Adipocyte (in vitro differentiated cells): ENCODE results near the gene UNC93A.
"Not testable (repeated sequence)": the region's sequence is repeated elsewhere in the genome, so short reads cannot be mapped to it uniquely, and the experiment has no call there.

ENCODE experiments used
- DNase-seq: peaks from one replicate; pipeline ENCODE4 v3.0.0-alpha.2; 2015; ENCODE audit warnings: low read depth
- H3K27me3 ChIP-seq: replicated peaks from 2 replicates; pipeline ENCODE4 v1.7.0; 2013; ENCODE audit warnings: mild to moderate bottlenecking, low read length, moderate library complexity; ENCODE audit not compliant: control insufficient read depth, insufficient read depth
- H3K36me3 ChIP-seq: 2 replicates; pipeline ENCODE4 v1.7.0; 2013; ENCODE audit warnings: low read length, mild to moderate bottlenecking, moderate library complexity; ENCODE audit not compliant: control insufficient read depth, insufficient read depth, severe bottlenecking
- H3K4me1 ChIP-seq: 2 replicates; pipeline ENCODE4 v1.7.0; 2013; ENCODE audit warnings: mild to moderate bottlenecking, low read length, moderate library complexity; ENCODE audit not compliant: control insufficient read depth, insufficient read depth
- H3K4me3 ChIP-seq: 2 replicates; pipeline ENCODE4 v1.7.0; 2013; ENCODE audit warnings: mild to moderate bottlenecking, low read length, moderate library complexity
- H3K9ac ChIP-seq: 2 replicates; pipeline ENCODE4 v1.7.0; 2013; ENCODE audit warnings: mild to moderate bottlenecking, low read length, moderate library complexity
- H3K9me3 ChIP-seq: 2 replicates; pipeline ENCODE4 v1.7.0; 2013; ENCODE audit warnings: mild to moderate bottlenecking, low read length, moderate library complexity; ENCODE audit not compliant: control insufficient read depth

UNC93A gene

GRCh38 chr6:167307342-167307955 is 16.3 kb downstream of the UNC93A start:
- no peaks in the 10 kb centered on the region for H3K9me3 ChIP-seq
- no peaks in the 10 kb centered on the region for H3K27me3 ChIP-seq
- no peaks in the 10 kb centered on the region for H3K36me3 ChIP-seq
- no peak overlapping the region for H3K4me3 ChIP-seq
- H3K4me1 ChIP-seq: no peaks in the 10 kb centered on the region
- no peak overlapping the region for H3K9ac ChIP-seq
- no peak for DNase-seq

GRCh38 chr6:167308207-167308606 is 17.1 kb downstream of the UNC93A start:
- Histone ChIP-seq H3K36me3 (no peaks in the 10 kb centered on the region), H3K4me3 (no peak overlapping the region), H3K27me3 (peaks cover 6% of the 10 kb centered on the region), H3K9ac (no peak overlapping the region), H3K9me3 (no peaks in the 10 kb centered on the region), H3K4me1 (no peaks in the 10 kb centered on the region)
- no peak for DNase-seq

DNA sequence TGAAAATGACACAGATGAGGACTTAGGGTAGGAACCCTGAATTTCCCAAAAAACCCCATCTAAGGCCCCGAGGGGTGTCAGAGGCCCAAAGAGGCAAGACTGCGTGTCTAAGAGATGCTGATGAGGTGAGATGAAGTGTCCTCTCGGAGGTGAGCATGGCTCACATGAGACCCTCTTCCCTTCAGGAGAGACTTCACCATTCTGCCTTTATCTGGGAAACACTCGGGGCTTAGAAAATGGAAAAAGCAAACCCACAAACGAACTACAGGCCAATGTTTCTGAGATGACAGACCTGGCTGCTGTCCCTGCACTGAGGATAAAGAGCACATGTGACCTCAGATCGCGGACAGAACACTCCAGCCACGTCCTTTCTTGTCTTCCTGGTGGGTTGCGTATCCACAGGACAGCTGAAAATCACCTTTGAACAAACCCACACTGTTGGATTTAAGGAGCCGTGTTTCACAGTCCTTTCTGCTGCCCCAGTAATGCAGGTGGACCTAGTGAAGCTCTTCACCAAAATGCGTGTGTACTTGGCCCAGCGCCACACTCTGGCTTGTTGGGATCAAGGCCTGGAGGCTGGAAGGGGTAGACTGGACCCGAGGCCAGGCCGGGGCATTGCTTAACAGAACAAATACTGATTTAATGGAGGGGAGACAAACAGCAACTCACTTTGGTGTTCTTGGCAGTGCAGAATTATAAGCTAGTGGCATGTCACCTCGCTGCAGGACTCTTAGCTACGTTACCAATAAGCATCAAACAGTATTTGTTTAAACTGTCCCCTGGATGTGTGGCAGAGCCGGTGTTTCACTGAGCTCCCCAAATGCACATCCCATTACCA is 18.5 kb downstream of the UNC93A start:
- H3K36me3 ChIP-seq, DNase-seq, H3K4me1 ChIP-seq, H3K4me3 ChIP-seq, H3K9ac ChIP-seq, H3K9me3 ChIP-seq: not testable (repeated sequence)
- H3K27me3 ChIP-seq: peaks cover 12% of the 10 kb centered on the region

DNA sequence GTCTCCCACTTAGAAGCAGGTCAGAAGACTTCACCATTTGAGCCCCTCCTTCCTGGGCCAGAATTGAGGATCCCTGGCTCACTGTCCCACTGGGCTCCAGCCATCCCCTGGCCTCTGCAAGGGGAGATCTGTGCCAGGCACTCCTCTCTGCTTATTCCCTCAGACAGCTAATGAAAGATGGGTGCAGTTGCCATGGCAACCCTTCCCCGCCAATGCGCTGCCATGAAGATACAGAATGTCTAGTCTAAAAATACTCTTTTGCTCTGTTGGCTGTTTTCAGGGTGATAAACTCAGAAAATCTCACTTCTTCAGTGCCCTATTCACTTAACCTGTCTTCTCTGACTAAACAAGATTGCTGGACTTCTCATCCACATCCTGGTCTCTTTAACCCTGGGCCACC is 20.2 kb downstream of the UNC93A start:
- no peaks in the 10 kb centered on the region for H3K9me3 ChIP-seq
- peaks cover 12% of the 10 kb centered on the region for H3K27me3 ChIP-seq
- no peaks in the 10 kb centered on the region for H3K36me3 ChIP-seq
- no peak overlapping the region for H3K4me3 ChIP-seq
- no peak for DNase-seq
- H3K4me1 ChIP-seq: no peaks in the 10 kb centered on the region
- H3K9ac ChIP-seq: no peak overlapping the region

DNA sequence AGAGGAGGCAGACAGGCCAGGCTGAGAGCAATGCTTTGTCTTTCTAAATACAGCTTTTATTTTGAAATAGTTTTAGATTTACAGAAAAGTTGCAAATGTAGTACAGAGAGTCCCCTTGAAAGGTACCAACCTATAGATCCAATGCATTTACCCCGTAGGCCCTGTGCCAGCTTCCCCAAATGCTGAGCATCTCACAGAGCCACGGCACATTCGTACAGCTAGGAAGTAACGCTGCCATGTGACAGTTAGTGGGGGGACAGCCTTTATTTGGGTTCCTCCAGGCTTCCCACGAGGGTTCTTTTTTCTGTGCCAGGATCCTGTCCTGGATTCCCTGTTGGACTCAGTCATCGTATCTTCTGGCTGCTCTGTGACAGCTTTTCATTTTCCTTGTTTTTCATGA is 20.6 kb downstream of the UNC93A start:
- H3K27me3 ChIP-seq: peaks cover 12% of the 10 kb centered on the region
- not testable (repeated sequence) for H3K9ac ChIP-seq, H3K9me3 ChIP-seq, H3K4me3 ChIP-seq, H3K4me1 ChIP-seq, DNase-seq, H3K36me3 ChIP-seq

- DNase-seq: no peak
- Histone ChIP-seq H3K4me3 (no peak overlapping the region), H3K4me1 (no peaks in the 10 kb centered on the region), H3K27me3 (peaks cover 12% of the 10 kb centered on the region), H3K9me3 (no peaks in the 10 kb centered on the region), H3K9ac (no peak overlapping the region), H3K36me3 (no peaks in the 10 kb centered on the region)
Measured at GRCh38 chr6:167314180-167314821, 23.2 kb downstream of the UNC93A start.

DNA sequence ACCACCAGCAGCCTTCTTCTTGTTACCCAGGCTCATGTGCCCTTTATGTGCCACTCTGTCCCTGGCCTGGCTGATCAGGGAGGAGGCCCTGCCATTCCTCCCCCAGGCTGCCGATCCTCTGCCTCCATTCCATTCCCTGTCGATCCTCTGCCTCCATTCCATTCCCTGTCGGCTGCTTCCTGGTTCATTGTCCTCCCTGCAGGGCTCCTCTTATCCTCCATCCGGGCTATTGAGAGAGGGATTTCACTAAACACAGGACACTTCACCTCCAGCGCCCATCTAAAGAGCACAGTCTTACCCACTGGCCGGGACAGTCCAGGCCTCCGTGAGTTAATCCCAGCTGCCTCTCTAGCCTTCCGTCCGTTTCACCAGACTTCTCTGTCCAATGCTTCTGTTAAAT is 26.1 kb downstream of the UNC93A start:
- Histone ChIP-seq H3K9ac (no peak overlapping the region), H3K27me3 (peaks cover 12% of the 10 kb centered on the region), H3K4me3 (no peak overlapping the region), H3K9me3 (no peaks in the 10 kb centered on the region), H3K36me3 (no peaks in the 10 kb centered on the region), H3K4me1 (no peaks in the 10 kb centered on the region)
- DNase-seq: no peak

DNA sequence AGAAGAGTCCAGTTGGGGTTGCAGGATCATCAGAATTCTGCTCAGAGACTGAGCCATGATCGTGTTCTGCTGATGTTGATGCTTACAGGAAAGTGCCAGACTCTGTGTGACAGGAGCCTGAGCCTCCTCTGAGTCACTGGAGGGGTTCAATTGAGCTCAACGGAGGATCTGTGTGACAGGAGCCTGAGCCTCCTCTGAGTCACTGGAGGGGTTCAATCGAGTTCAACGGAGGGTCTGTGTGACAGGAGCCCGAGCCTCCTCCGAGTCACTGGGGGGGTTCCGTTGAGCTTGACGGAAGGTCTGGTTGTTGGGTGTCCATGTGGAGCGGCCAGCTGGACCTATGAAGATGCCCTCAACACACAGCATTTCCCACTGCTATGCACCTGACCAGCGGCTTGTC is 27.2 kb downstream of the UNC93A start:
- not testable (repeated sequence) for DNase-seq, H3K27me3 ChIP-seq, H3K36me3 ChIP-seq, H3K9me3 ChIP-seq, H3K9ac ChIP-seq, H3K4me3 ChIP-seq, H3K4me1 ChIP-seq

DNA sequence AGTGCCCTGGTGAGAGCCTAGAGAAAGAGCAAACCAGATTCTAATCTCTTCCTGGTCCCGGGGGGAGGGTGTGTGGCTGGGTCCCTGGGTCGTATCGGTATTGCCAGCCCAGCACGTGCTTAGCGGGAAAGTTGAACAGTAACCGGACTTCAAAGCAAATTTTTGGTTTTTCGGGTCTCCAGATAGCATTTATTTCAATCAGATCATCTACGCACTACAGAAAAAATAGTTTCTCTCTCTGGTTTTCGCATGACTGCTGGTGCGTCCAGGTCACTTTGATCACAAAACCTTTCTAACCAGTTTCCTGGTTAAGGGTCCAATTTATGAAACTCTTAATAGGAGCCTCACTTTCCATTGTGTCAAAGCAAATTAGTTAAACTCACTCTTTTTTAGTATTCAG is 27.7 kb downstream of the UNC93A start:
- H3K4me3 ChIP-seq, H3K9me3 ChIP-seq, H3K36me3 ChIP-seq, H3K27me3 ChIP-seq, H3K4me1 ChIP-seq, H3K9ac ChIP-seq, DNase-seq: not testable (repeated sequence)

DNA sequence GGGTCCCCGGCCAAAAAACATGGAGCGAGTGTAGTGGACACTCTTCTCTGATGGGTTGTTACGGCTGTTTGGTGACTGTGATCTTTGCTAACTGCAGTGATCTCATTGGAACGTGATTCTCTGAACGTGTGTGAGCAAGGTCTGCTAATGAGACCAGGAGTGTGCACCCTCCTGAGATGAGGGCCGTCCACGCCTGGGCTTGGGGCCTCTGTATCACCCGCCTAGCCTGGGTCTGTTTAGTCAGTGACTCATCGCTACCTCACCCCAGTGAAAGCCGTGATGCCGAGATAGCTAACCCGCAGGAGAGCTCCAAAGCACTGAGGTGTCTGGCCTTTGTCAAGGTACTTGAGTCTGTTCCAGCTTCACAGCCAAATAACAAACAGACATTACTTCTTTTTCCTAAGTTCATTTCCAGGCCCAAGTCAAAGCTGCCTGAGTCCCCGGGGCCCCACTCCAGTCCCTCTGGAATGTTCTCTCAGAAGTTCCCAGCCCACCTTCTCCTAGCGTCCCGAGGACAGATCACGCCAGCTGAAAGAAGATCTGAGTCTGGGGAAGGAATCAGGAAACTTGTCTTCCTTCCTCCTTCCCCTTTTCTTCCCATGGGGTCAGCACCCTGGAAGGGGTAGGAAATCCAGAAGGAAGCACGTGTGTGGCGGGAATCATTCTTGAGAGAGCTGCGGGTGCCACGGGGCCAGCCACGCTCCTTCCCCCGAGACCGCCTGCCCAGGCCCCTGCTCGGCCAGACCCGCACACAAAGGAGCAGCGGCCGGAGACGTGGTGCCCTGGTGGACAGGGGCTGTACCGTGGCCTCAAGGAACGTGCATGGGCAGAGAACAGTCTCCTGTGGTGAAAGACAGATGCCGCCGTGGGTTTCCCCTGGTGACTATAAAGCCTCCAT is 29.0 kb downstream of the UNC93A start:
- H3K27me3 ChIP-seq, DNase-seq, H3K36me3 ChIP-seq, H3K4me3 ChIP-seq, H3K9me3 ChIP-seq, H3K9ac ChIP-seq, H3K4me1 ChIP-seq: not testable (repeated sequence)

GRCh38 chr6:167320754-167321056 is 29.6 kb downstream of the UNC93A start:
- H3K9me3 ChIP-seq, DNase-seq, H3K27me3 ChIP-seq, H3K4me3 ChIP-seq, H3K4me1 ChIP-seq, H3K9ac ChIP-seq, H3K36me3 ChIP-seq: not testable (repeated sequence)
